Colonic mucosa (tissue), 4 donors: ENCODE measurements around the gene GPR42. TPM values are rescaled to one million over a fixed set of nuclear protein-coding genes. Genes with fewer than 3 reads are reported as not detected.
"Not testable (repeated sequence)": the region's sequence is repeated elsewhere in the genome, so short reads cannot be mapped to it uniquely, and the experiment has no call there.

Experiments
- DNase-seq: peaks from one replicate; pipeline ENCODE4 v3.0.0-alpha.2; 2020
- H3K27ac ChIP-seq: fragments of 200-600 bp; one replicate; pipeline ENCODE4 v1.8.0; 2021
- H3K27me3 ChIP-seq: fragments of 200-600 bp; one replicate; pipeline ENCODE4 v1.8.0; 2021
- H3K36me3 ChIP-seq: fragments of 200-600 bp; one replicate; pipeline ENCODE4 v1.8.0; 2021
- H3K4me1 ChIP-seq: fragments of 200-600 bp; one replicate; pipeline ENCODE4 v1.8.0; 2021; ENCODE audit warnings: mild to moderate bottlenecking
- H3K4me3 ChIP-seq: fragments of 200-600 bp; one replicate; pipeline ENCODE4 v1.8.0; 2021
- H3K9ac ChIP-seq, 2 donors: one replicate each; pipeline ENCODE4 v1.7.0; 2013; ENCODE audit warnings: control low read depth in 2 of 2, low read depth in 2 of 2, low read length in 2 of 2
- H3K9me3 ChIP-seq: fragments of 200-600 bp; one replicate; pipeline ENCODE4 v1.8.0; 2021
- CTCF ChIP-seq: fragments of 200-600 bp; IDR thresholded peaks from one replicate; pipeline ENCODE4 v1.8.0; 2022; ENCODE audit warnings: antibody characterized with exemption, mild to moderate bottlenecking
- intact Hi-C: fragments of 100-400 bp; cut with DNase I; formaldehyde crosslinking; loops from one replicate; pipeline ENCODE4 v1.14.1; 2022
- total RNA-seq, 2 donors: library from RNA; stranded (reverse); fragmentation: NEBNext Ultra II Directional in 1 of 2; extraction: Animal tissue kit (Norgen Biotek cat#: 25700) in 1 of 2; gene quantifications; one replicate each; pipeline ENCODE4 v1.2.1, GENCODE V29; 2021
- donor health status: healthy.
- donor health status: DM: no; HTN: no; CAD: no.
- donor health status: DM: no; HTN: no; CAD: no.

Gene GPR42
- total RNA-seq, 2 donors from 2014 or later: not detected

DNA sequence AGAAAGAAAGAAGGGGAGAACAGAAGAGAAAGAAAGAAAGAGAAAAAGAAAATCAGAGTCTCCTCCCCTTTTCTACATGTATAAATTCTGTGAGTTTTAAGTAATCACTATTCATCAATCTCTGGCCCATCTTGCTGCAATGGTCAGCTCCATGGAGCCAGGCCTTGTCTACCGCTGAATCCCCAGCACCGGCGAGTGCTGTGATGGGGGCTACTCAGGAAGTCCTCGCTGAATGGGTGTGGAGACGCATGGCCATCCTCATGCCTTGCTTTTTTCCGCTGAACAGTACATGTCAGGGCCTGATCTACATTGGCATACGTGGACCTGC lies 29.9 kb downstream of the GPR42 start:
- H3K27ac ChIP-seq: no peak overlapping the region
- DNase-seq: no peak

DNA sequence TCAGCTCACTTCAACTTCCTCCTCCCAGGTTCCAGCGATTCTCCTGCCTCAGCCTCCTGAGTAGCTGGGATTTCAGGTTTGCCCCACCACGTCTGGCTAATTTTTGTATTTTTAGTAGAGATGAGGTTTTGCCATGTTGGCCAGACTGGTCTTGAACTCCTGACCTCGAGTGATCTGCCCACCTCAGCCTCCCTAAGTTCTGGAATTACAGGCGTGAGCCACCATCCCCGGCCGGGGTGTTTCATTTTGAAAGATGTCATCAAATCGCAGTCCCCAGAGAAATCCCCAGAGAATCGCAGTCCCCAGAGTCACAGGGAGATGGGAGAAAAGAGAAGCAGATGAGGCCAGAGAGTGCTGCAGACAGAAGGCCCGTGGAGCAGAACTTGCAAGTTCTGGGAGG lies 30.5 kb downstream of the GPR42 start:
- H3K9ac ChIP-seq, H3K27me3 ChIP-seq, H3K4me3 ChIP-seq, H3K36me3 ChIP-seq, intact Hi-C loops, H3K4me1 ChIP-seq, H3K9me3 ChIP-seq, H3K27ac ChIP-seq, DNase-seq: not testable (repeated sequence)

More for the DNA sequence above, 29.9 kb downstream of the GPR42 start:
- Histone ChIP-seq H3K4me1 (no peaks in the 10 kb centered on the region), H3K36me3 (no peaks in the 10 kb centered on the region), H3K27me3 (no peaks in the 10 kb centered on the region), H3K9ac (no peak overlapping the region), H3K4me3 (no peak overlapping the region), H3K9me3 (no peaks in the 10 kb centered on the region)
- intact Hi-C loops: no loop called here
- no peak for TF ChIP-seq CTCF

DNA sequence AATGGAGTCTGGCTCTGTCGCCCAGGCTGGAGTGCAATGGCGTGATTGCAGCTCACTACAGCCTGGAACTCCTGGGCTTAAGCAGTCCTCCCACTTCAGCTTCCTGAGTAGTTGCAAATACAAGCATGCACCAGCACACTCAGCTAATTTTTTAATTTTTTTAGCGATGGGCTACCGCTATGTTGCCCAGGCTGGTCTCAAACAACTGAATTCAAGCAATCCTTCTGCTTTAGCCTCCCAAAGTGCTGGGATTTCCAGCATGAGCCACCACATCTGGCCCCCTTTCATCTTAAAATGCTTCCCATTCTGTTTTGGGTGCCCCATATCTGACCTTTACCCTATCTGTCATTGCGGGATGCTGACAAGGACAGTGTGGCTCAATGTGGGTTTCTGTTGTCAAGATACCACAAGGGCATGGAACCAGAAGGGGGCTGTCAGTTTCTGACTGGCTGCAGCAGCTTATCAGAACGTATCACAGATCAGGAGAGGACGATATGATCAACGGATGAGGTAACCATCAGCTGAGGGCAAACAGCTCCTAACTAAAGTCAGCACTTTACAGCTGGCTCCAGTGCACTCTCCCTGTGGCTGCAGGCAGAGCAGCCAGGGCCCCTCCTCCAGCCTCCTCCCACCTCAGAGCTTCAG lies 32.4 kb downstream of the GPR42 start:
- TF ChIP-seq CTCF: no peak
- intact Hi-C loops: no loop called here
- Histone ChIP-seq H3K27ac (no peak overlapping the region), H3K36me3 (no peaks in the 10 kb centered on the region), H3K4me3 (no peak overlapping the region), H3K9me3 (no peaks in the 10 kb centered on the region), H3K27me3 (no peaks in the 10 kb centered on the region), H3K9ac (no peak overlapping the region), H3K4me1 (no peaks in the 10 kb centered on the region)
- DNase-seq: no peak

GRCh38 chr19:35404879-35405622 lies 34.2 kb downstream of the GPR42 start:
- no peak for DNase-seq
- no peak for TF ChIP-seq CTCF
- Histone ChIP-seq H3K9ac (no peak overlapping the region), H3K27me3 (no peaks in the 10 kb centered on the region), H3K9me3 (no peaks in the 10 kb centered on the region), H3K36me3 (no peaks in the 10 kb centered on the region), H3K27ac (no peak overlapping the region), H3K4me1 (no peaks in the 10 kb centered on the region), H3K4me3 (no peak overlapping the region)
- intact Hi-C loops: no loop called here

DNA sequence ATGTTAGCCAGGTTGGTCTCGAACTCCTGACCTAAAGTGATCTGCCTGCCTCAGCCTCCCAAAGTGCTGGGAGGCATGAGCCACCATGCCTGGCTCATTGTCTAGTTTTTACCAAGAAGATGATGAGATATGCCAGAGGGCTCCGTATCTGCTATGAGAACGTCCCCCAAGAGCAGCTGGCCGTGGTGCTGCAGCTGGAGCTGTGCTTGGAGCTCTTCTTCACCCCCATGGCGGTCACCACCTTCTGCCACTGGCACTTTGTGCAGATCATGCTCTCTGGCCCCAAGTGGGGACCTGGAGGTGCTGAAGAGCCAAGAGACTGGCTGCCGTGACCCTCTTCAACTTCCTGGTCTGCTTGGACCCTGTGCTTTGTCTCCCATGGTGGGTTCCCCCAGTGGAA lies 36.8 kb downstream of the GPR42 start:
- Histone ChIP-seq H3K4me3 (no peak overlapping the region), H3K36me3 (no peaks in the 10 kb centered on the region), H3K9me3 (no peaks in the 10 kb centered on the region), H3K27ac (no peak overlapping the region), H3K27me3 (no peaks in the 10 kb centered on the region), H3K4me1 (no peaks in the 10 kb centered on the region), H3K9ac (no peak overlapping the region)
- intact Hi-C loops: no loop called here
- no peak for TF ChIP-seq CTCF
- no peak for DNase-seq
